ENCODE results near the gene PLPP7. TPM values are rescaled to one million over a fixed set of nuclear protein-coding genes. Genes with fewer than 3 reads are reported as not detected.
"Not testable (repeated sequence)": the region's sequence is repeated elsewhere in the genome, so short reads cannot be mapped to it uniquely, and the experiment has no call there.

Gene PLPP7
- total RNA-seq, 1 experiment from 2014 or later: not detected

- intact Hi-C loops (cut with micrococcal nuclease): loop anchor here (1.0 to 2.0 kb wide), 2 partner anchors 128 to 397 kb away; no protein-coding TSS in a partner anchor
- peak; percentile 79 for DNase-seq (ENCODE audit: unreplicated experiment)
- H3K4me3 Mint-ChIP-seq (ENCODE audit: unreplicated experiment): no peak overlapping the region
- no peaks in the 10 kb centered on the region for H3K4me1 Mint-ChIP-seq (ENCODE audit: insufficient read depth, unreplicated experiment)
- H3K27me3 Mint-ChIP-seq (ENCODE audit: insufficient read depth, unreplicated experiment): no peaks in the 10 kb centered on the region
- POLR2A ChIA-PET: interaction anchor here (0.5 to 1.7 kb wide), 8 partner anchors 11 to 364 kb away, joined by 3 to 6 read pairs (median 4); partner anchors contain the start of genes NUP214 and POMT1
- H3K9me3 Mint-ChIP-seq (ENCODE audit: unreplicated experiment): no peaks in the 10 kb centered on the region
- CTCF ChIA-PET: interaction anchor here (0.5 to 3.0 kb wide), 64 partner anchors 10 to 1695 kb away, joined by 3 to 24 read pairs (median 3); no protein-coding TSS in a partner anchor
- peak; percentile 77 for TF ChIP-seq CTCF (IDR thresholded peaks at IDR 0.05; ENCODE audit: unreplicated experiment)
- no TSS peak for BruUV-seq (replicated peaks)
- H3K36me3 Mint-ChIP-seq (ENCODE audit: insufficient read depth, unreplicated experiment): no peaks in the 10 kb centered on the region
- peak overlapping the region; percentile 84 for H3K27ac Mint-ChIP-seq (ENCODE audit: low read depth, unreplicated experiment)
Observed at GRCh38 chr9:131349881-131350563, 60.5 kb downstream of the PLPP7 start.

GRCh38 chr9:131356479-131356878 lies 67.0 kb downstream of the PLPP7 start:
- DNase-seq (ENCODE audit: unreplicated experiment); H3K36me3 Mint-ChIP-seq (ENCODE audit: insufficient read depth, unreplicated experiment); H3K27me3 Mint-ChIP-seq (ENCODE audit: insufficient read depth, unreplicated experiment); CTCF ChIA-PET; H3K27ac Mint-ChIP-seq (ENCODE audit: low read depth, unreplicated experiment); POLR2A ChIA-PET; BruUV-seq (replicated peaks); H3K4me3 Mint-ChIP-seq (ENCODE audit: unreplicated experiment); H3K4me1 Mint-ChIP-seq (ENCODE audit: insufficient read depth, unreplicated experiment); intact Hi-C loops (cut with micrococcal nuclease); H3K9me3 Mint-ChIP-seq (ENCODE audit: unreplicated experiment): not testable (repeated sequence)

GRCh38 chr9:131358556-131358955 lies 69.0 kb downstream of the PLPP7 start:
- H3K4me3 Mint-ChIP-seq (ENCODE audit: unreplicated experiment): no peak overlapping the region
- no peak for TF ChIP-seq CTCF (IDR thresholded peaks at IDR 0.05; ENCODE audit: unreplicated experiment)
- no peaks in the 10 kb centered on the region for H3K4me1 Mint-ChIP-seq (ENCODE audit: insufficient read depth, unreplicated experiment)
- no peaks in the 10 kb centered on the region for H3K36me3 Mint-ChIP-seq (ENCODE audit: insufficient read depth, unreplicated experiment)
- DNase-seq (ENCODE audit: unreplicated experiment): no peak
- H3K9me3 Mint-ChIP-seq (ENCODE audit: unreplicated experiment): no peaks in the 10 kb centered on the region
- no peaks in the 10 kb centered on the region for H3K27me3 Mint-ChIP-seq (ENCODE audit: insufficient read depth, unreplicated experiment)
- no peak overlapping the region for H3K27ac Mint-ChIP-seq (ENCODE audit: low read depth, unreplicated experiment)
- ChIA-PET CTCF (interaction anchor here (0.5 to 0.9 kb wide), 2 partner anchors 14 to 30 kb away, joined by 3 to 4 read pairs; no protein-coding TSS in a partner anchor), POLR2A (interaction anchor here (0.8 kb wide), 1 partner anchor 23 kb away, joined by 3 read pairs; no protein-coding TSS in a partner anchor)
- intact Hi-C loops (cut with micrococcal nuclease): no loop called here
- BruUV-seq (replicated peaks): no TSS peak

Other genes with a start within 250 kb of the PLPP7 start
- 2.6 and 4.1 TPM in 2 replicates for gene AIF1L, start 193.2 kb upstream of the PLPP7 start, total RNA-seq (2022)
- gene NUP214, start 164.1 kb upstream of the PLPP7 start, total RNA-seq (2022): 41.8 and 46.9 TPM in 2 replicates
- gene FAM78A, start 13.2 kb upstream of the PLPP7 start, total RNA-seq (2022): 0.40 and 0.54 TPM in 2 replicates
- 173 and 186 TPM in 2 replicates for gene PRRC2B, start 104.4 kb downstream of the PLPP7 start, total RNA-seq (2022)
- 19.7 and 24.5 TPM in 2 replicates for gene POMT1, start 213.2 kb downstream of the PLPP7 start, total RNA-seq (2022)
- 20.0 and 22.7 TPM in 2 replicates for gene UCK1, start 241.5 kb downstream of the PLPP7 start, total RNA-seq (2022)